Dendritic cell treated with granulocyte-macrophage colony-stimulating factor and Interleukin-4, amounts not matched to agents 40 ng/mL and 50 ng/mL, for 4 days (primary cell): ENCODE data around the gene MED29.
"Not testable (repeated sequence)": the region's sequence is repeated elsewhere in the genome, so short reads cannot be mapped to it uniquely, and the experiment has no call there.

Experiments
- H3K27ac Mint-ChIP-seq: one replicate; pipeline ENCODE4 v1.8.0; 2022; ENCODE audit warnings: mild to moderate bottlenecking, mixed read lengths
- H3K27me3 Mint-ChIP-seq: one replicate; pipeline ENCODE4 v1.8.0; 2022; ENCODE audit warnings: mild to moderate bottlenecking, mixed read lengths
- H3K36me3 Mint-ChIP-seq: one replicate; pipeline ENCODE4 v1.8.0; 2022; ENCODE audit warnings: low read depth, mixed read lengths
- H3K4me1 Mint-ChIP-seq: one replicate; pipeline ENCODE4 v1.8.0; 2022; ENCODE audit warnings: low read depth, mixed read lengths
- H3K4me3 Mint-ChIP-seq: one replicate; pipeline ENCODE4 v1.8.0; 2022; ENCODE audit warnings: mild to moderate bottlenecking, moderate library complexity, mixed read lengths
- H3K9me3 Mint-ChIP-seq: one replicate; pipeline ENCODE4 v1.8.0; 2022; ENCODE audit warnings: mixed read lengths
- intact Hi-C: fragments of 100-400 bp; cut with micrococcal nuclease; formaldehyde crosslinking; loops from one replicate; pipeline ENCODE4 v1.15.0; 2022

Gene MED29

GRCh38 chr19:39359026-39359425 is 32.2 kb upstream of the MED29 start:
- H3K27ac Mint-ChIP-seq = no peak overlapping the region
- intact Hi-C loops = no loop called here

GRCh38 chr19:39360599-39360998 is 30.6 kb upstream of the MED29 start:
- H3K27ac Mint-ChIP-seq = no peak overlapping the region
- H3K4me3 Mint-ChIP-seq = no peak overlapping the region
- H3K9me3 Mint-ChIP-seq = no peaks in the 10 kb centered on the region
- no peaks in the 10 kb centered on the region for H3K27me3 Mint-ChIP-seq
- H3K36me3 Mint-ChIP-seq = peaks cover 100% of the 10 kb centered on the region
- peaks cover 8% of the 10 kb centered on the region for H3K4me1 Mint-ChIP-seq
- intact Hi-C loops = no loop called here

More at GRCh38 chr19:39359026-39359425, 32.2 kb upstream of the MED29 start:
- Mint-ChIP-seq H3K4me1 (peaks cover 8% of the 10 kb centered on the region), H3K27me3 (no peaks in the 10 kb centered on the region), H3K9me3 (no peaks in the 10 kb centered on the region), H3K4me3 (no peak overlapping the region), H3K36me3 (peaks cover 100% of the 10 kb centered on the region)

- Mint-ChIP-seq H3K27me3 (no peaks in the 10 kb centered on the region), H3K9me3 (no peaks in the 10 kb centered on the region), H3K36me3 (peaks cover 96% of the 10 kb centered on the region), H3K4me3 (no peak overlapping the region), H3K4me1 (no peaks in the 10 kb centered on the region), H3K27ac (no peak overlapping the region)
- intact Hi-C loops = no loop called here
Observed at GRCh38 chr19:39362682-39363657, 28.2 kb upstream of the MED29 start.

- intact Hi-C loops = no loop called here
- peaks cover 96% of the 10 kb centered on the region for H3K36me3 Mint-ChIP-seq
- H3K9me3 Mint-ChIP-seq = no peaks in the 10 kb centered on the region
- H3K4me3 Mint-ChIP-seq = no peak overlapping the region
- H3K27me3 Mint-ChIP-seq = no peaks in the 10 kb centered on the region
- H3K4me1 Mint-ChIP-seq = no peaks in the 10 kb centered on the region
- H3K27ac Mint-ChIP-seq = no peak overlapping the region
Observed at GRCh38 chr19:39363901-39364457, 27.2 kb upstream of the MED29 start.

GRCh38 chr19:39365531-39365930 is 25.6 kb upstream of the MED29 start:
- intact Hi-C loops = no loop called here
- no peak overlapping the region for H3K27ac Mint-ChIP-seq

GRCh38 chr19:39369200-39369599 is 22.0 kb upstream of the MED29 start:
- intact Hi-C loops = no loop called here
- H3K4me3 Mint-ChIP-seq = no peak overlapping the region
- H3K9me3 Mint-ChIP-seq = no peaks in the 10 kb centered on the region
- H3K27ac Mint-ChIP-seq = no peak overlapping the region
- no peaks in the 10 kb centered on the region for H3K27me3 Mint-ChIP-seq
- peaks cover 96% of the 10 kb centered on the region for H3K36me3 Mint-ChIP-seq
- no peaks in the 10 kb centered on the region for H3K4me1 Mint-ChIP-seq

More at GRCh38 chr19:39365531-39365930, 25.6 kb upstream of the MED29 start:
- no peaks in the 10 kb centered on the region for H3K9me3 Mint-ChIP-seq
- no peak overlapping the region for H3K4me3 Mint-ChIP-seq
- no peaks in the 10 kb centered on the region for H3K27me3 Mint-ChIP-seq
- H3K36me3 Mint-ChIP-seq = peaks cover 96% of the 10 kb centered on the region
- no peaks in the 10 kb centered on the region for H3K4me1 Mint-ChIP-seq

- Mint-ChIP-seq H3K9me3 (no peaks in the 10 kb centered on the region), H3K27ac (no peak overlapping the region), H3K27me3 (no peaks in the 10 kb centered on the region), H3K36me3 (peaks cover 96% of the 10 kb centered on the region), H3K4me3 (no peak overlapping the region), H3K4me1 (no peaks in the 10 kb centered on the region)
- intact Hi-C loops = no loop called here
Observed at GRCh38 chr19:39370735-39371134, 20.4 kb upstream of the MED29 start.

- Mint-ChIP-seq H3K36me3 (peaks cover 99% of the 10 kb centered on the region), H3K4me1 (no peaks in the 10 kb centered on the region), H3K9me3 (no peaks in the 10 kb centered on the region), H3K27me3 (no peaks in the 10 kb centered on the region), H3K27ac (no peak overlapping the region), H3K4me3 (no peak overlapping the region)
- intact Hi-C loops = no loop called here
Observed at GRCh38 chr19:39372047-39372802, 19.0 kb upstream of the MED29 start.

GRCh38 chr19:39372941-39373340 is 18.2 kb upstream of the MED29 start:
- no peaks in the 10 kb centered on the region for H3K4me1 Mint-ChIP-seq
- H3K36me3 Mint-ChIP-seq = peaks cover 100% of the 10 kb centered on the region
- H3K27ac Mint-ChIP-seq = no peak overlapping the region
- H3K4me3 Mint-ChIP-seq = no peak overlapping the region
- H3K9me3 Mint-ChIP-seq = no peaks in the 10 kb centered on the region
- H3K27me3 Mint-ChIP-seq = no peaks in the 10 kb centered on the region
- intact Hi-C loops = no loop called here

- no peaks in the 10 kb centered on the region for H3K9me3 Mint-ChIP-seq
- intact Hi-C loops = no loop called here
- no peaks in the 10 kb centered on the region for H3K27me3 Mint-ChIP-seq
- peaks cover 100% of the 10 kb centered on the region for H3K36me3 Mint-ChIP-seq
- no peak overlapping the region for H3K4me3 Mint-ChIP-seq
- no peaks in the 10 kb centered on the region for H3K4me1 Mint-ChIP-seq
- H3K27ac Mint-ChIP-seq = no peak overlapping the region
Observed at GRCh38 chr19:39375929-39376328, 15.2 kb upstream of the MED29 start.

GRCh38 chr19:39377373-39378362 is 13.5 kb upstream of the MED29 start:
- H3K9me3 Mint-ChIP-seq = no peaks in the 10 kb centered on the region
- peaks cover 100% of the 10 kb centered on the region for H3K36me3 Mint-ChIP-seq
- H3K4me1 Mint-ChIP-seq = no peaks in the 10 kb centered on the region
- H3K27me3 Mint-ChIP-seq = no peaks in the 10 kb centered on the region
- H3K4me3 Mint-ChIP-seq = no peak overlapping the region
- intact Hi-C loops = no loop called here
- no peak overlapping the region for H3K27ac Mint-ChIP-seq

GRCh38 chr19:39379366-39379765 is 11.8 kb upstream of the MED29 start:
- H3K36me3 Mint-ChIP-seq = peaks cover 100% of the 10 kb centered on the region
- intact Hi-C loops, H3K27ac Mint-ChIP-seq: not testable (repeated sequence)

GRCh38 chr19:39379865-39380396 is 11.2 kb upstream of the MED29 start:
- peaks cover 100% of the 10 kb centered on the region for H3K36me3 Mint-ChIP-seq
- no peak overlapping the region for H3K4me3 Mint-ChIP-seq
- H3K9me3 Mint-ChIP-seq = no peaks in the 10 kb centered on the region
- no peak overlapping the region for H3K27ac Mint-ChIP-seq
- intact Hi-C loops = no loop called here
- H3K4me1 Mint-ChIP-seq = peaks cover 3% of the 10 kb centered on the region
- no peaks in the 10 kb centered on the region for H3K27me3 Mint-ChIP-seq

More at GRCh38 chr19:39379366-39379765, 11.8 kb upstream of the MED29 start:
- not testable (repeated sequence) for H3K4me1 Mint-ChIP-seq, H3K27me3 Mint-ChIP-seq, H3K9me3 Mint-ChIP-seq, H3K4me3 Mint-ChIP-seq
